WTC11 (cell line): Measurements from ENCODE around the gene SMARCA4. TPM values are rescaled to one million over a fixed set of nuclear protein-coding genes. Genes with fewer than 3 reads are reported as not detected.
A peak's percentile ranks its signal among the peaks of the same experiment; 100 is the strongest.

ENCODE experiments used
- ATAC-seq: fragments of 200-7000 bp; cut with Tn5 transposase; 2 replicates; pipeline ENCODE4 v1.10.0; 2021; ENCODE audit warnings: mild to moderate bottlenecking, moderate library complexity
- CTCF ChIA-PET: fragments of 300-600 bp; sonication (Branson Sonifier 250); formaldehyde crosslinking; loops from one replicate; lab custom pipeline; 2021; ENCODE audit warnings: antibody characterized with exemption; lab: Charles Lee
- POLR2A ChIA-PET: fragments of 350-600 bp; sonication (Branson Sonifier 250); formaldehyde crosslinking; loops from one replicate; lab custom pipeline; 2021; ENCODE audit warnings: antibody characterized with exemption; lab: Charles Lee
- DNase-seq: peaks from one replicate; pipeline ENCODE4 v3.0.0; 2021; ENCODE audit warnings: low spot score
- H3K27ac Mint-ChIP-seq: 2 replicates; pipeline ENCODE4 v1.8.0; 2021; ENCODE audit warnings: mixed read lengths
- H3K27me3 Mint-ChIP-seq: 2 replicates; pipeline ENCODE4 v1.8.0; 2021; ENCODE audit warnings: low read depth, mild to moderate bottlenecking, moderate library complexity, mixed read lengths
- H3K36me3 Mint-ChIP-seq: 2 replicates; pipeline ENCODE4 v1.8.0; 2021; ENCODE audit warnings: mixed read lengths
- H3K4me1 Mint-ChIP-seq: 2 replicates; pipeline ENCODE4 v1.8.0; 2022; ENCODE audit warnings: mixed read lengths
- H3K4me3 Mint-ChIP-seq: 2 replicates; pipeline ENCODE4 v1.8.0; 2021; ENCODE audit warnings: mild to moderate bottlenecking, moderate library complexity, mixed read lengths
- H3K9me3 Mint-ChIP-seq: 2 replicates; pipeline ENCODE4 v1.8.0; 2021; ENCODE audit warnings: mixed read lengths
- CBFB ChIP-seq: sonication (generic); formaldehyde crosslinking; IDR thresholded peaks from 2 replicates; pipeline ENCODE4 v1.8.1; 2022; ENCODE audit warnings: mild to moderate bottlenecking, low read depth, missing genetic modification reagents
- CREB1 ChIP-seq: sonication (generic); formaldehyde crosslinking; IDR thresholded peaks from 2 replicates; pipeline ENCODE4 v1.8.0; 2023; ENCODE audit warnings: mild to moderate bottlenecking, missing genetic modification reagents
- E2F4 ChIP-seq: sonication (generic); formaldehyde crosslinking; IDR thresholded peaks from 2 replicates; pipeline ENCODE4 v1.8.1; 2022; ENCODE audit warnings: low read depth, mild to moderate bottlenecking, moderate library complexity, missing genetic modification reagents, borderline replicate concordance
- ELF4 ChIP-seq: sonication (generic); formaldehyde crosslinking; IDR thresholded peaks from 2 replicates; pipeline ENCODE4 v1.8.1; 2022; ENCODE audit warnings: low read depth, mild to moderate bottlenecking, moderate library complexity, missing genetic modification reagents
- KAT7 ChIP-seq: sonication (generic); formaldehyde crosslinking; IDR thresholded peaks from 2 replicates; pipeline ENCODE4 v1.8.1; 2023; ENCODE audit warnings: missing genetic modification reagents, mild to moderate bottlenecking, borderline replicate concordance
- PRDM15 ChIP-seq: sonication (generic); formaldehyde crosslinking; IDR thresholded peaks from 2 replicates; pipeline ENCODE4 v1.8.0; 2022; ENCODE audit warnings: missing genetic modification reagents
- STAT6 ChIP-seq: sonication (generic); formaldehyde crosslinking; conservative IDR thresholded peaks from 2 replicates; pipeline ENCODE4 v1.8.1; 2023; ENCODE audit warnings: mild to moderate bottlenecking, low read depth, missing genetic modification reagents, moderate library complexity
- TEAD1 ChIP-seq: sonication (generic); formaldehyde crosslinking; IDR thresholded peaks from 2 replicates; pipeline ENCODE4 v1.8.0; 2022; ENCODE audit warnings: mild to moderate bottlenecking, missing genetic modification reagents
- ZBTB43 ChIP-seq: sonication (generic); formaldehyde crosslinking; IDR thresholded peaks from 2 replicates; pipeline ENCODE4 v1.8.1; 2023; ENCODE audit warnings: mild to moderate bottlenecking, missing genetic modification reagents
- ZNF121 ChIP-seq: sonication (generic); formaldehyde crosslinking; IDR thresholded peaks from 2 replicates; pipeline ENCODE4 v1.8.0; 2023; ENCODE audit warnings: missing genetic modification reagents
- ZNF219 ChIP-seq: sonication (generic); formaldehyde crosslinking; IDR thresholded peaks from 2 replicates; pipeline ENCODE4 v1.8.0; 2023; ENCODE audit warnings: missing genetic modification reagents, mild to moderate bottlenecking, borderline replicate concordance
- ZNF232 ChIP-seq: sonication (generic); formaldehyde crosslinking; IDR thresholded peaks from 2 replicates; pipeline ENCODE4 v1.8.0; 2022; ENCODE audit warnings: mild to moderate bottlenecking, missing genetic modification reagents
- ZNF532 ChIP-seq: fragments of 250-450 bp; sonication (Bioruptor Pico); IDR thresholded peaks from 2 replicates; pipeline ENCODE4 v1.9.0; 2021; ENCODE audit warnings: mild to moderate bottlenecking, borderline replicate concordance
- total RNA-seq: library from RNA; stranded (reverse); gene quantifications from 3 replicates; pipeline ENCODE4 v1.2.3, GENCODE V29; 2021

SMARCA4 gene
- total RNA-seq, 1 experiment from 2014 or later, result 295 TPM

GRCh38 chr19:10977742-10978092 is 16.9 kb downstream of the SMARCA4 start:
- no peak for TF ChIP-seq ELF4 (CRISPR knock-in tag)
- no peak for TF ChIP-seq ZNF121 (CRISPR knock-in tag)
- TF ChIP-seq STAT6 (CRISPR knock-in tag), result no peak
- TF ChIP-seq ZNF232, result no peak
- TF ChIP-seq CBFB (CRISPR knock-in tag), result no peak
- no peak for TF ChIP-seq KAT7
- TF ChIP-seq E2F4, result no peak
- no peak for TF ChIP-seq ZNF219 (CRISPR knock-in tag)
- no peak for TF ChIP-seq ZBTB43 (CRISPR knock-in tag)
- no peak for TF ChIP-seq TEAD1 (CRISPR knock-in tag)
- no peak for TF ChIP-seq CREB1 (CRISPR knock-in tag)
- TF ChIP-seq PRDM15 (CRISPR knock-in tag), result no peak
- TF ChIP-seq ZNF532 (CRISPR knock-in tag), result no peak
- Mint-ChIP-seq H3K4me3 (no peak overlapping the region), H3K36me3 (peaks cover 13% of the 10 kb centered on the region), H3K27ac (0 out of 2 replicates have a peak overlapping the region, but pooled peaks have one; percentile 41), H3K9me3 (peaks cover 10% of the 10 kb centered on the region), H3K4me1 (peaks cover 25% of the 10 kb centered on the region), H3K27me3 (no peaks in the 10 kb centered on the region)
- no peak for DNase-seq
- ChIA-PET POLR2A (interaction anchor here (0.5 kb wide), 1 partner anchor 989 kb away, joined by 4 read pairs; no protein-coding TSS in a partner anchor), CTCF (interaction anchor here (1.0 kb wide), 2 partner anchors 34 to 113 kb away, joined by 3 to 4 read pairs; no protein-coding TSS in a partner anchor)
- no peak for ATAC-seq
